Panc1 (cell line): Measurements from ENCODE around the gene LENEP.

ENCODE experiments used
- CTCF ChIP-seq: fragments of 450-650 bp; IDR thresholded peaks from 2 replicates; pipeline ENCODE4 v1.5.1; 2017; ENCODE audit warnings: mild to moderate bottlenecking
- POLR2AphosphoS5 ChIP-seq: IDR thresholded peaks from 2 replicates; pipeline ENCODE4 v1.6.1; 2012; ENCODE audit warnings: mild to moderate bottlenecking, low read depth, low read length, moderate library complexity
- REST ChIP-seq, 2 experiments: IDR thresholded peaks; 2 replicates each; pipeline ENCODE4 v1.6.1; 2011 to 2012; ENCODE audit warnings: low read depth in 2 of 2, control low read depth in 1 of 2, low read length in 1 of 2, mild to moderate bottlenecking in 1 of 2, moderate library complexity in 1 of 2; ENCODE audit not compliant: insufficient read depth in 1 of 2
- SIN3A ChIP-seq: IDR thresholded peaks from 2 replicates; pipeline ENCODE4 v1.6.1; 2012; ENCODE audit warnings: low read depth, mild to moderate bottlenecking, low read length, moderate library complexity, borderline replicate concordance; ENCODE audit not compliant: insufficient read depth

- TF ChIP-seq CTCF (no peak), SIN3A (no peak), POLR2AphosphoS5 (no peak), REST (IDR thresholded peaks at IDR 0.05; ENCODE audit: insufficient read depth in 1 of 2, low read depth in 2 of 2, low read length in 1 of 2) (no peak)
These were observed 39.8 kb upstream of the LENEP start for GRCh38 chr1:154953611-154954038.
